NT2/D1 (cell line): ENCODE measurements around the gene AGAP1.

Source experiments
- SUZ12 ChIP-seq: IDR thresholded peaks from 2 replicates; pipeline ENCODE4 v1.6.1; 2011; ENCODE audit not compliant: insufficient read length, insufficient read depth; ENCODE audit errors: extremely low read depth
- YY1 ChIP-seq: IDR thresholded peaks from 2 replicates; pipeline ENCODE4 v1.6.1; 2011; ENCODE audit not compliant: insufficient read length, insufficient read depth
- ZNF274 ChIP-seq: IDR thresholded peaks from 2 replicates; pipeline ENCODE4 v1.6.1; 2011; ENCODE audit warnings: mild to moderate bottlenecking, low read depth, low read length

DNA sequence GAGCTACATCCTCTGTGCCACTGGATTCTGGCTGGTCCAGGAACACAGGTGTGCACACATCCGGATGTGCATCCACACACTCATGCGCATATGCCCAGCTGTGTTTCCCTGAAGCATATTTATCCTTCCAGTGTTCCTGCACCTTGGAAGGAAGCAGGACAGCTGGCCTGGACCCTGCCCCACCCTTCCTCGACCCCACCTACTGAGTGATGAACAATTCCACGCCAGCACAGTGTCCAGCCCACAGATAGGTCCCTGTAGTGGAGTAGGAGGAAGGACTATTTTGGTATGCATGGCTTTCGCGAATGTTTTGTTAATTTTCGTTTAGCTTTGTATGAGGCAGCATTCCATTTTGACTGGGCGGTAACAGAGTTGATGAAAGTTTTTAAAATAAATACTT is 211.5 kb downstream of the AGAP1 start:
- TF ChIP-seq YY1 (no peak), ZNF274 (no peak), SUZ12 (no peak)
